H9 (cell line): ENCODE data around the gene APBB2. TPM values are rescaled to one million over a fixed set of nuclear protein-coding genes. Genes with fewer than 3 reads are reported as not detected.
A peak's percentile ranks its signal among the peaks of the same experiment; 100 is the strongest.

Experiments used
- DNase-seq: peaks from one replicate; pipeline ENCODE4 v3.0.0-alpha.2; 2017
- H2AFZ ChIP-seq: one replicate; pipeline ENCODE4 v1.6.1; 2013; ENCODE audit warnings: mild to moderate bottlenecking, low read length, control low read depth, moderate library complexity
- H2AK5ac ChIP-seq: 2 replicates; pipeline ENCODE4 v1.6.1; 2013; ENCODE audit warnings: low read length, control low read depth, mixed read lengths; ENCODE audit not compliant: insufficient read length
- H2BK120ac ChIP-seq: one replicate; pipeline ENCODE4 v1.6.1; 2013; ENCODE audit warnings: low read depth, mild to moderate bottlenecking, low read length, control low read depth, inconsistent platforms; ENCODE audit not compliant: poor library complexity, severe bottlenecking
- H2BK12ac ChIP-seq: 2 replicates; pipeline ENCODE4 v1.6.1; 2013; ENCODE audit warnings: low read length, control low read depth, mixed read lengths, low read depth; ENCODE audit not compliant: insufficient read length
- H2BK15ac ChIP-seq: 2 replicates; pipeline ENCODE4 v1.6.1; 2013; ENCODE audit warnings: low read depth, low read length, control low read depth
- H2BK20ac ChIP-seq: one replicate; pipeline ENCODE4 v1.6.1; 2013; ENCODE audit warnings: low read depth, mild to moderate bottlenecking, low read length, control low read depth, inconsistent platforms; ENCODE audit not compliant: poor library complexity, severe bottlenecking
- H2BK5ac ChIP-seq: 2 replicates; pipeline ENCODE4 v1.6.1; 2013; ENCODE audit warnings: low read length, control low read depth, mixed read lengths; ENCODE audit not compliant: insufficient read length
- H3K14ac ChIP-seq: 2 replicates; pipeline ENCODE4 v1.6.1; 2013; ENCODE audit warnings: low read length, control low read depth; ENCODE audit not compliant: insufficient read depth
- H3K18ac ChIP-seq: 2 replicates; pipeline ENCODE4 v1.6.1; 2013; ENCODE audit warnings: low read depth, mild to moderate bottlenecking, mixed read lengths, low read length, control low read depth; ENCODE audit not compliant: insufficient read length
- H3K23ac ChIP-seq: 2 replicates; pipeline ENCODE4 v1.6.1; 2013; ENCODE audit warnings: low read length, control low read depth, mixed read lengths, low read depth; ENCODE audit not compliant: insufficient read length
- H3K23me2 ChIP-seq: 2 replicates; pipeline ENCODE4 v1.6.1; 2013; ENCODE audit warnings: low read depth, mild to moderate bottlenecking, mixed read lengths, low read length, control low read depth; ENCODE audit not compliant: insufficient read length, poor library complexity, severe bottlenecking
- H3K27ac ChIP-seq: 2 replicates; pipeline ENCODE4 v1.5.1; 2013; ENCODE audit warnings: low read length, control low read depth, mixed read lengths, low read depth; ENCODE audit not compliant: insufficient read length
- H3K27me3 ChIP-seq: 2 replicates; pipeline ENCODE4 v1.6.1; 2013; ENCODE audit warnings: low read length, control low read depth, inconsistent platforms; ENCODE audit not compliant: insufficient read depth
- H3K4ac ChIP-seq: 2 replicates; pipeline ENCODE4 v1.6.1; 2013; ENCODE audit warnings: low read depth, mild to moderate bottlenecking, control low read depth, inconsistent platforms, low read length, moderate library complexity
- H3K4me1 ChIP-seq: 2 replicates; pipeline ENCODE4 v1.6.1; 2013; ENCODE audit warnings: low read length, control low read depth, inconsistent platforms; ENCODE audit not compliant: insufficient read depth
- H3K4me2 ChIP-seq: 2 replicates; pipeline ENCODE4 v1.6.1; 2013; ENCODE audit warnings: low read length, control low read depth, mixed read lengths; ENCODE audit not compliant: insufficient read length, insufficient read depth
- H3K56ac ChIP-seq: 2 replicates; pipeline ENCODE4 v1.6.1; 2013; ENCODE audit warnings: low read depth, mild to moderate bottlenecking, mixed read lengths, low read length, control low read depth; ENCODE audit not compliant: insufficient read length
- H3K79me1 ChIP-seq: 2 replicates; pipeline ENCODE4 v1.6.1; 2013; ENCODE audit warnings: low read depth, mild to moderate bottlenecking, moderate library complexity, low read length, control low read depth, inconsistent platforms; ENCODE audit not compliant: insufficient read depth, poor library complexity, severe bottlenecking
- H3K79me2 ChIP-seq: 2 replicates; pipeline ENCODE4 v1.6.1; 2013; ENCODE audit warnings: low read length, control low read depth, inconsistent platforms; ENCODE audit not compliant: insufficient read depth
- H3K9ac ChIP-seq: 2 replicates; pipeline ENCODE4 v1.6.1; 2013; ENCODE audit warnings: low read length, control low read depth, mixed read lengths; ENCODE audit not compliant: insufficient read length; ENCODE audit errors: extremely low read depth
- H3K9me3 ChIP-seq: one replicate; pipeline ENCODE4 v1.6.1; 2013; ENCODE audit warnings: low read depth, low read length, inconsistent platforms; ENCODE audit not compliant: control insufficient read depth
- H3T11ph ChIP-seq: one replicate; pipeline ENCODE4 v1.6.1; 2013; ENCODE audit warnings: mild to moderate bottlenecking, low read length, control low read depth, inconsistent platforms
- H4K20me1 ChIP-seq: one replicate; pipeline ENCODE4 v1.6.1; 2013; ENCODE audit not compliant: control insufficient read depth, insufficient read length, insufficient read depth
- H4K5ac ChIP-seq: 2 replicates; pipeline ENCODE4 v1.6.1; 2013; ENCODE audit warnings: low read depth, mild to moderate bottlenecking, mixed read lengths, low read length, control low read depth; ENCODE audit not compliant: insufficient read length
- H4K8ac ChIP-seq: replicated peaks from 2 replicates; pipeline ENCODE4 v1.6.1; 2013; ENCODE audit warnings: low read length, control low read depth, mixed read lengths, low read depth; ENCODE audit not compliant: insufficient read length
- H4K91ac ChIP-seq: 2 replicates; pipeline ENCODE4 v1.6.1; 2013; ENCODE audit warnings: low read depth, mild to moderate bottlenecking, moderate library complexity, mixed read lengths, low read length, control low read depth; ENCODE audit not compliant: insufficient read length
- H3K27ac Mint-ChIP-seq, 3 experiments: 2 replicates in 2 of 3; 3 replicates in 1 of 3; pipeline ENCODE4 v1.8.0; 2020 to 2021; ENCODE audit warnings: mixed read lengths in 3 of 3, mild to moderate bottlenecking in 1 of 3, moderate library complexity in 1 of 3
- H3K27me3 Mint-ChIP-seq: 2 replicates; pipeline ENCODE4 v1.8.0; 2021; ENCODE audit warnings: low read depth, mild to moderate bottlenecking, moderate library complexity, mixed read lengths
- H3K36me3 Mint-ChIP-seq, 3 experiments: 2 replicates in 2 of 3; 3 replicates in 1 of 3; pipeline ENCODE4 v1.8.0; 2020 to 2021; ENCODE audit warnings: low read depth in 3 of 3, mixed read lengths in 3 of 3; ENCODE audit not compliant: insufficient read depth in 1 of 3
- H3K4me1 Mint-ChIP-seq, 2 experiments: 2 replicates each; pipeline ENCODE4 v1.8.0; 2020; ENCODE audit warnings: mixed read lengths in 2 of 2
- H3K4me3 Mint-ChIP-seq, 2 experiments: 2 replicates in 1 of 2; 3 replicates in 1 of 2; pipeline ENCODE4 v1.8.0; 2020 to 2021; ENCODE audit warnings: mild to moderate bottlenecking in 2 of 2, mixed read lengths in 2 of 2, moderate library complexity in 1 of 2
- H3K9me3 Mint-ChIP-seq, 2 experiments: 2 replicates in 1 of 2; 3 replicates in 1 of 2; pipeline ENCODE4 v1.8.0; 2020; ENCODE audit warnings: mild to moderate bottlenecking in 2 of 2, mixed read lengths in 2 of 2, moderate library complexity in 1 of 2
- WGBS: extraction: QIAGEN DNeasy Blood & Tissue Kit; methylation state at CpG from one replicate; pipeline ENCODE4 v1.1.7; 2013; ENCODE audit warnings: missing lambda C conversion rate, low lambda C conversion rate, mixed read lengths; ENCODE audit not compliant: insufficient read length; ENCODE audit errors: extremely low coverage; 5-methylcytosine and 5-hydroxymethylcytosine counted together
- total RNA-seq: library from RNA; stranded (reverse); gene quantifications from 2 replicates; pipeline ENCODE4 v1.2.1, GENCODE V29; 2021
- TF ChIP-seq, protein P1 (sequence below): fragments of 200-600 bp; sonication (generic); conservative IDR thresholded peaks from 3 replicates; pipeline ENCODE4 v1.8.0; 2021; ENCODE audit warnings: antibody characterized with exemption, mild to moderate bottlenecking

The APBB2 gene
- total RNA-seq, 1 experiment from 2014 or later = 39.6 TPM

DNA sequence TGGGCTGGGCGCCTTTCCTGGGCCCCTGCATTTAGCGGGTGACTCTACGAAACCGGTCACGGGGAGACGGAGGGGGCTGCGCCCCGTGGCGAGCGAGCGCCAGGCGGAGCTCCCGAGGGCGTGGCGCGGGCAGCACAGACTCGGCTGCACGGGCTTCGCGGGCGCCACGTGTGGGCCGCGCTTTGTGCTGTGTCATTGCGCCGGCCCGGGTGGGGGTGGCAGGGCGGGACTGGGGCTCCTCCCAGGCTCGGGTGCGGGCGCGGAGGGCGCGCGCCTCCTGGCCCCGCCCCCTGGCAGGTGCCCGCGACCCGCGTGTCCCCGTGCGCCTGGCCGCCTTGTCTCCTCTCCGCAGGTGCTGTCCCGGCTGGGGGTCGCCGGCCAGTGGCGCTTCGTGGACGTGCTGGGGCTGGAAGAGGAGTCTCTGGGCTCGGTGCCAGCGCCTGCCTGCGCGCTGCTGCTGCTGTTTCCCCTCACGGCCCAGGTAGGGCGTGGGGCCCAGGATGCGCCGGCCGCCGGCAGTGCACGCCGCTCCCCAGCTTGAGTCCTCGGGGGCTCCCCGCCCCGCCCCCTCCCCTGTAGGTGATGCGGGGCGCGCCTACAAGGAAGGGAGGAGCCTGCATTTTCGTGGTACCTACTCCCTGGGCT lies 43.0 kb upstream of the APBB2 start:
- Histone ChIP-seq H2AFZ (no peak overlapping the region), H3K18ac (peak overlapping the region; percentile 49), H3K9ac (peak overlapping the region; percentile 91), H3K23ac (no peak overlapping the region), H3K9me3 (no peaks in the 10 kb centered on the region), H4K5ac (no peak overlapping the region), H2BK5ac (no peak overlapping the region), H3K23me2 (peaks cover 13% of the 10 kb centered on the region), H2BK12ac (no peak overlapping the region), H3K4me2 (peak overlapping the region; percentile 73), H3K27me3 (no peaks in the 10 kb centered on the region), H3K27ac (no peak overlapping the region), H4K8ac (no peak overlapping the region), H4K20me1 (no peaks in the 10 kb centered on the region), H3K79me1 (no peaks in the 10 kb centered on the region), H2BK20ac (no peak overlapping the region), H3T11ph (no peak overlapping the region), H2BK120ac (no peak overlapping the region), H3K4me1 (no peaks in the 10 kb centered on the region; the same call in 1 of the 2 replicates), H2AK5ac (no peak overlapping the region), H3K4ac (no peak overlapping the region), H2BK15ac (no peak overlapping the region), H3K56ac (no peak overlapping the region), H3K14ac (peak overlapping the region; percentile 16), H3K79me2 (no peaks in the 10 kb centered on the region; the same call in 1 of the 2 replicates), H4K91ac (no peak overlapping the region)
- peak overlapping the region; percentile 89 to 96 for H3K4me3 Mint-ChIP-seq
- TF ChIP-seq, protein P1, sequence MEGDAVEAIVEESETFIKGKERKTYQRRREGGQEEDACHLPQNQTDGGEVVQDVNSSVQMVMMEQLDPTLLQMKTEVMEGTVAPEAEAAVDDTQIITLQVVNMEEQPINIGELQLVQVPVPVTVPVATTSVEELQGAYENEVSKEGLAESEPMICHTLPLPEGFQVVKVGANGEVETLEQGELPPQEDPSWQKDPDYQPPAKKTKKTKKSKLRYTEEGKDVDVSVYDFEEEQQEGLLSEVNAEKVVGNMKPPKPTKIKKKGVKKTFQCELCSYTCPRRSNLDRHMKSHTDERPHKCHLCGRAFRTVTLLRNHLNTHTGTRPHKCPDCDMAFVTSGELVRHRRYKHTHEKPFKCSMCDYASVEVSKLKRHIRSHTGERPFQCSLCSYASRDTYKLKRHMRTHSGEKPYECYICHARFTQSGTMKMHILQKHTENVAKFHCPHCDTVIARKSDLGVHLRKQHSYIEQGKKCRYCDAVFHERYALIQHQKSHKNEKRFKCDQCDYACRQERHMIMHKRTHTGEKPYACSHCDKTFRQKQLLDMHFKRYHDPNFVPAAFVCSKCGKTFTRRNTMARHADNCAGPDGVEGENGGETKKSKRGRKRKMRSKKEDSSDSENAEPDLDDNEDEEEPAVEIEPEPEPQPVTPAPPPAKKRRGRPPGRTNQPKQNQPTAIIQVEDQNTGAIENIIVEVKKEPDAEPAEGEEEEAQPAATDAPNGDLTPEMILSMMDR = no peak
- peaks cover 0 to 2% of the 10 kb centered on the region in 2 experiments; a peak in 1 of 5 replicates for H3K9me3 Mint-ChIP-seq
- H3K27ac Mint-ChIP-seq = peak overlapping the region; percentile 90 to 94 (median 94); a peak in 6 of 7 replicates
- H3K27me3 Mint-ChIP-seq = no peaks in the 10 kb centered on the region
- peaks cover 36 to 46% (median 46%) of the 10 kb centered on the region in 3 experiments for H3K36me3 Mint-ChIP-seq
- DNase-seq = peak; percentile 61
- peaks cover 20 to 30% of the 10 kb centered on the region in 2 experiments for H3K4me1 Mint-ChIP-seq
- WGBS = no CpG with 5 or more reads among the region's 69 CpGs
